PC-9 (cell line): ENCODE data around the gene RFLNA. TPM values are rescaled to one million over a fixed set of nuclear protein-coding genes. Genes with fewer than 3 reads are reported as not detected.

ENCODE experiments used
- BruUV-seq: library from RNA; stranded (reverse); fragments of 400-500 nt; replicated peaks from 2 replicates; lab custom pipeline; 2021; lab: Mats Ljungman, UMichigan
- CTCF ChIA-PET: fragments of 300-600 bp; sonication (Branson Sonifier 250); formaldehyde crosslinking; loops from one replicate; lab custom pipeline; 2022; ENCODE audit warnings: antibody characterized with exemption; lab: Charles Lee
- POLR2A ChIA-PET: fragments of 300-600 bp; sonication (Branson Sonifier 250); formaldehyde crosslinking; loops from one replicate; lab custom pipeline; 2022; ENCODE audit warnings: antibody characterized with exemption; ENCODE audit not compliant: unreplicated experiment; lab: Charles Lee
- DNase-seq, 2 experiments: peaks; one replicate each; pipeline versions ENCODE4 v3.0.0 to v3.0.0-alpha.2; 2015 to 2022; ENCODE audit warnings: mixed read lengths in 1 of 2
- H2AFZ ChIP-seq: fragments of 200-600 bp; sonication (generic); 2 replicates; pipeline ENCODE4 v1.8.1; 2017; ENCODE audit warnings: antibody characterized with exemption
- H3F3A ChIP-seq: fragments of 200-600 bp; sonication (generic); 2 replicates; pipeline ENCODE4 v1.8.1; 2017; ENCODE audit warnings: antibody characterized with exemption, mild to moderate bottlenecking, low read depth; ENCODE audit not compliant: insufficient read depth
- H3K27ac ChIP-seq: fragments of 200-600 bp; sonication (generic); 2 replicates; pipeline ENCODE4 v1.6.1; 2016; ENCODE audit warnings: mixed run types
- H3K27me3 ChIP-seq: fragments of 200-600 bp; sonication (generic); 2 replicates; pipeline ENCODE4 v1.6.1; 2016; ENCODE audit warnings: low read depth, mixed run types; ENCODE audit not compliant: insufficient read depth
- H3K36me3 ChIP-seq: fragments of 200-600 bp; sonication (generic); 2 replicates; pipeline ENCODE4 v1.6.1; 2016; ENCODE audit warnings: low read depth, mixed run types
- H3K4me1 ChIP-seq: fragments of 200-600 bp; sonication (generic); replicated peaks from 2 replicates; pipeline ENCODE4 v1.6.1; 2016; ENCODE audit warnings: mixed run types; ENCODE audit not compliant: insufficient read depth
- H3K4me2 ChIP-seq: fragments of 200-600 bp; sonication (generic); 2 replicates; pipeline ENCODE4 v1.6.1; 2017; ENCODE audit warnings: mixed run types
- H3K4me3 ChIP-seq: fragments of 200-600 bp; sonication (generic); 2 replicates; pipeline ENCODE4 v1.6.1; 2016; ENCODE audit warnings: mixed run types
- H3K79me2 ChIP-seq: fragments of 200-600 bp; sonication (generic); 2 replicates; pipeline ENCODE4 v1.6.1; 2017; ENCODE audit warnings: low read depth, mixed run types
- H3K9me2 ChIP-seq: fragments of 200-600 bp; sonication (generic); 2 replicates; pipeline ENCODE4 v1.8.1; 2017; ENCODE audit warnings: mild to moderate bottlenecking; ENCODE audit not compliant: insufficient read depth
- H3K9me3 ChIP-seq: fragments of 200-600 bp; sonication (generic); 2 replicates; pipeline ENCODE4 v1.8.1; 2016; ENCODE audit warnings: low read depth; ENCODE audit not compliant: insufficient read depth
- H4K20me1 ChIP-seq: fragments of 200-600 bp; sonication (generic); 2 replicates; pipeline ENCODE4 v1.8.1; 2017; ENCODE audit not compliant: insufficient read depth
- CTCF ChIP-seq: fragments of 200-600 bp; sonication (generic); conservative IDR thresholded peaks from 2 replicates; pipeline ENCODE4 v1.6.1; 2017; ENCODE audit warnings: mixed run types, antibody characterized with exemption, mild to moderate bottlenecking, moderate library complexity
- EZH2 ChIP-seq: fragments of 200-600 bp; sonication (generic); IDR thresholded peaks from 2 replicates; pipeline ENCODE4 v1.8.0; 2017; ENCODE audit warnings: antibody characterized with exemption, low read depth
- intact Hi-C: fragments of 100-400 bp; cut with micrococcal nuclease; formaldehyde crosslinking; loops from one replicate; pipeline ENCODE4 v1.10.0; 2022; ENCODE audit not compliant: unreplicated experiment
- total RNA-seq: library from RNA; stranded (reverse); gene quantifications from 2 replicates; pipeline ENCODE4 v1.2.3, GENCODE V29; 2021

The RFLNA gene
- total RNA-seq, 1 experiment from 2014 or later, result not detected

- Histone ChIP-seq H3K27me3 (no peaks in the 10 kb centered on the region), H4K20me1 (peaks cover 27% of the 10 kb centered on the region), H2AFZ (no peak overlapping the region), H3K9me3 (no peaks in the 10 kb centered on the region), H3K4me1 (no peaks in the 10 kb centered on the region), H3K9me2 (no peaks in the 10 kb centered on the region), H3K36me3 (0 out of 2 replicates have a peak, but pooled peaks cover under 1% of the 10 kb centered on the region), H3K79me2 (no peaks in the 10 kb centered on the region), H3F3A (peaks cover 26% of the 10 kb centered on the region; the same call in 1 of the 2 replicates), H3K4me3 (no peak overlapping the region), H3K4me2 (no peak overlapping the region), H3K27ac (no peak overlapping the region)
- intact Hi-C loops, result no loop called here
- no TSS peak for BruUV-seq
- no peak for TF ChIP-seq CTCF
- no peak for TF ChIP-seq EZH2
- DNase-seq, result no peak
- ChIA-PET POLR2A (no interaction called here), CTCF (no interaction called here)
Measured at GRCh38 chr12:124335426-124336183, 40.7 kb downstream of the RFLNA start.

- ChIA-PET POLR2A (no interaction called here), CTCF (no interaction called here)
- no peaks in the 10 kb centered on the region for H3K9me2 ChIP-seq
- BruUV-seq, result no TSS peak
- no peak overlapping the region for H3K27ac ChIP-seq
- no peaks in the 10 kb centered on the region for H3K79me2 ChIP-seq
- no peak overlapping the region for H3K4me3 ChIP-seq
- H3K36me3 ChIP-seq, result peaks cover 3% of the 10 kb centered on the region; the same call in 1 of the 2 replicates
- peaks cover 27% of the 10 kb centered on the region for H4K20me1 ChIP-seq
- no peaks in the 10 kb centered on the region for H3K4me1 ChIP-seq
- H2AFZ ChIP-seq, result no peak overlapping the region
- no peak for DNase-seq
- TF ChIP-seq EZH2, result no peak
- no peak for TF ChIP-seq CTCF
- no peaks in the 10 kb centered on the region for H3K9me3 ChIP-seq
- no peak overlapping the region for H3K4me2 ChIP-seq
- no peaks in the 10 kb centered on the region for H3K27me3 ChIP-seq
- peaks cover 22% of the 10 kb centered on the region; the same call in 1 of the 2 replicates for H3F3A ChIP-seq
- intact Hi-C loops, result no loop called here
Measured at GRCh38 chr12:124336184-124336437, 41.2 kb downstream of the RFLNA start.

- DNase-seq, result no peak
- peaks cover 3% of the 10 kb centered on the region; the same call in 1 of the 2 replicates for H3K36me3 ChIP-seq
- H3K4me1 ChIP-seq, result no peaks in the 10 kb centered on the region
- no peak overlapping the region for H3K4me3 ChIP-seq
- H3K9me2 ChIP-seq, result no peaks in the 10 kb centered on the region
- BruUV-seq, result no TSS peak
- peaks cover 14% of the 10 kb centered on the region; the same call in 1 of the 2 replicates for H3F3A ChIP-seq
- ChIA-PET CTCF (no interaction called here), POLR2A (no interaction called here)
- intact Hi-C loops, result no loop called here
- peaks cover 27% of the 10 kb centered on the region for H4K20me1 ChIP-seq
- H3K27ac ChIP-seq, result no peak overlapping the region
- no peaks in the 10 kb centered on the region for H3K9me3 ChIP-seq
- no peaks in the 10 kb centered on the region for H3K79me2 ChIP-seq
- no peaks in the 10 kb centered on the region for H3K27me3 ChIP-seq
- TF ChIP-seq EZH2 (no peak), CTCF (no peak)
- no peak overlapping the region for H2AFZ ChIP-seq
- H3K4me2 ChIP-seq, result no peak overlapping the region
Measured at GRCh38 chr12:124336742-124337520, 42.0 kb downstream of the RFLNA start.
